GM21381 (cell line): ENCODE results near the gene TRIM31.

Source experiments
- ATAC-seq: cut with Tn5 transposase; IDR thresholded peaks from one replicate; pipeline ENCODE4 v1.9.1; 2021; ENCODE audit warnings: mild to moderate bottlenecking, moderate library complexity; ENCODE audit not compliant: unreplicated experiment

Gene TRIM31

GRCh38 chr6:30087876-30088275 is 25.0 kb downstream of the TRIM31 start:
- ATAC-seq = no peak

- ATAC-seq = no peak
Measured at GRCh38 chr6:30077218-30077617, 35.7 kb downstream of the TRIM31 start.

DNA sequence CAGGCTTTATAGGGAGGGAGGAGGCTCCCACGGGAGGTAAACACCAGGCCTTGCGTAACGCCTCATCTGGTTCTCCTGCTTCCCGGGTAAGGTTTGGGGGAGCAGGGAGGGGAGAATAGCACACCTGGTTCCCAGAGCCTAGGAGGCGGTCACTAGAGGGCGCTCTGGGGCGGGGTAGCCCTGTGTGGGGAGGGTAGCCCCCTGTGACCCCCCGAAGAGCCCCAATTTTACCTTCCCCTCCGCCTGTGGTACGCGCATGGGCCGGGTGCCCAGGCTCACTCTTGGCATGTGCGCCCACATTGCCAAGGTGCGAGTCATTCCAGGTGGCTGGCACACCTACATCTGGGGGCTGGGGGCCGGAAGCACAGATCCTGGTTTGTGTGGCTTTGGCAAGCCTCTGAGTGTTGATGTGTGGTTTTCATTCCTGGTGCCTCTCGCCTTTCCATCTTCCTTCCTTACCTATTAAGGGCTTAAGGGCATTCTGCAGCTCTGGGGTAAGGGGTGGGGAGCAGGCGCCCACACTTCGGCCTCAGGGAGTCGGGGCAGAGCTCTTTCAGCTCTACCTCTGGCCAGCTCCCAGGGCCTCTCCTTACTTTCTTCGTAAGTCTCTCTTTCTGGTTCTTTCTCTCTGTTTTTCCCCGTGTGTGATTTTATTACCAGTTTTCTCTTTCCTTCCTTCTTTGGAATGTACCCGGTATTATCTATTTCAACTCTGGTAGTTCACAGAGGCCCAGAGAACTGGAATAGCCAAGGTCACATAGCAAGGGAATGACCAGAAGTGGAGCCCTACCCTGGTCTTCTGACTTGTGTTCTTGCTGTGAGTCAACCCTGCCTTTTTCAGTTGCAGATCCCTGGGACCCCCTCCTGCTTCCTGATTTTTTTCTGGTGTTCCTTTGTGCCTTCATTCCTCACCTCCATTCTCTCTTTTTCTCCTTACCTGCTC is 36.8 kb downstream of the TRIM31 start:
- ATAC-seq = no peak

DNA sequence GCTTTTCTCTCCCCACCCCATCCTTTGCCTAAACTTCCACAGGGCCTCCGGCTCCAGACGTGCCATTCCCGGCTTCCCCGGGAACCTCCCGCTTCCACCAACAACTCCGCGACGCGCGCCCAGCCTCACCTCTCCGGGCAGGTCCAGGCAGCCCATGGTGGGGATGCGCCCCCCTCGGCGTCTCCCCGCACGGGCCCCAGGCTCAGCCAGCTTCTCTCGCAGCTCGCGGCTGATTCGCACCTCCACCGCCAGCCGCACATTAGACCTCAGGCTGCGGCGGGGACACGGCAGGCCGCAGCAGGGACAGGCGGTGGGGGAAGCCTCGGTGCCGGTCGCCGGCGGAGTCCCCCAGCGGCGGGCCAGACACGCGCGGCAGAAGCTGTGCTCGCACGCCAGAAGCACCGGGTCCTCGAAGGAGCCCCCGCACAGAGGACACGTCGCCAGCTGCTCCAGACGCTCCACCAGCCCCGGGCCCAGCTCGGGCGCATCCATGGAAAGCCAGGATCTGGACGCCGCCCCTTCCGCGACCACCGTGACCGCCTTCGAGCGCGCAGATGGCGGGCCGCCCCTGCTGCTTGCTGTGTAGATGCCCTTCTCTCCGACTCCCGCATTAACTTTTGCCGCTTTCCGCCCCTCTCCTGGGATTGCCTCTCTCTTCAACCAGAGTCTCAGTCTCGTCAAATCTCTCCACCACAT is 37.6 kb downstream of the TRIM31 start, which contains the start of gene RNF39:
TSS of gene RNF39 (minus strand) at position 676 of the 696 bp plus-strand sequence. CDS start at position 492, 184 bp downstream.
- no peak for ATAC-seq

GRCh38 chr6:30074331-30075093 is 38.4 kb downstream of the TRIM31 start:
- no peak for ATAC-seq

- ATAC-seq = no peak
Measured at GRCh38 chr6:30073489-30074235, 39.2 kb downstream of the TRIM31 start.

GRCh38 chr6:30071858-30072257 is 41.0 kb downstream of the TRIM31 start:
- ATAC-seq = no peak

DNA sequence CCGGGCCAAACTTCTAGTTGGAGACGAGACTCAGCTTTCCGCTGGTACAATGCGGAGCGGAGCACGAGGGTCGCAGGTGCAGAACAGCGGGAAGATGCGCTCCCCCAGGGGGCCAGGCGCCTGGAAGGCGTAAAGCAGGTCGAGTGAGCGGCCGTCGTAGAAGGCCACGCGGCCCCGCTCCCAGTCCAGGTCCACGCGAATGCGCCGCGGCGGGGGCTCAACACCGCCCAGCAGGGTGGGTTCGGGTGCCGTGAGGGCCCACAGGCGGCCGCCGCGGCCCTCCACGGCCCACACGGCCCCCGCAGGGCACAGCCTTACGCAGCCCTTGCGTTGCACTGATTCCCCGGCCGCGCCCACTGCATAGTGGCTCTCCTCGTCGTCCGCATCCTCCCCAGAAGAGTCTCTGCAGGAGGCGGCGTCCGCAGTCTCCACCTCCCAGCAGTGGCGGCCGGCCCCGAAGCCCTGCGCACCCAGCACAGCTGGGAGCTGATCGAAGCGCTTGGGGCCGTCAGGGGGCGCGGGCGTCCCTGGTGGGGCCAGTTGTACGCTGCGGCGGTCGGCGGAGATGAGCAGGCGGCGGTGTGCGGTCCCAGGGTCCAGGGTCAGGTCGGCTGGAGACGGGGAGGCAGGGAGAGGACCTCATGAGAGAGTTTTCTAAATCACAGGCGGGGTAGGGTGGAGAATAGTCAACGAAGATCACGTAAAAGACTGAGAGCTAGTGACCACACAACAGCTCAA is 41.6 kb downstream of the TRIM31 start:
- no peak for ATAC-seq

DNA sequence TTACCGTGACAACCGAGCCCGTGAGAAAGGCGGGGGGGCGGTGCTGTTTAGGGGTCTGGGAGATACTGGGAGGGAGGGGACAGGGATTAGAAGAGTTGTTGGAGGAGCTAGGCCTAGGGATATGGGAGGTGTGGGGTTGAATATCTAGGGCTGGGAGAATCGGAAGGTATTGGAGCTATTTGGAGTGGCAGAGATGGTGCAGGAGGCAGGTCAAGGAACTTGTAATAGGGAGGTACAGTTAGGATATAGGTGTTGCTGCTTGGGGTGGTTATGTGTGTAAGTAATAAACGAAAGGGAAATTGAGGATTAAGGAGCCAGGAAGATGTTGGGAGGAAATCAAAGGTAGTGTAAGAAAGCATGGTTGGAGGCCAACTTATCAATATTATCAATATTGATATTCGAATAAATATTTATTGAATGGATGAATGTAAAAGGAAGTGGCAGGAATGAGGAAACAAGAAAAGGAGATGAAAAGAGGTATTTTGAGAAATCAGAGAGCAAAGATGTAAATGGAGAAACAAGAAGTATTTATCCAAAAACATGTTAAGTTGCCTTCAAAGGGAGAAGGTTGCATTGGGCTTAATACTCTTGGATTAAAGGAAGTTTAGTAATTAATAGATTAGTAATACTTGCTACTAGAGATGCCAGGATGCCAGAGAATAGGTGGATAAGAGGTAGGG is 45.3 kb downstream of the TRIM31 start:
- no peak for ATAC-seq

DNA sequence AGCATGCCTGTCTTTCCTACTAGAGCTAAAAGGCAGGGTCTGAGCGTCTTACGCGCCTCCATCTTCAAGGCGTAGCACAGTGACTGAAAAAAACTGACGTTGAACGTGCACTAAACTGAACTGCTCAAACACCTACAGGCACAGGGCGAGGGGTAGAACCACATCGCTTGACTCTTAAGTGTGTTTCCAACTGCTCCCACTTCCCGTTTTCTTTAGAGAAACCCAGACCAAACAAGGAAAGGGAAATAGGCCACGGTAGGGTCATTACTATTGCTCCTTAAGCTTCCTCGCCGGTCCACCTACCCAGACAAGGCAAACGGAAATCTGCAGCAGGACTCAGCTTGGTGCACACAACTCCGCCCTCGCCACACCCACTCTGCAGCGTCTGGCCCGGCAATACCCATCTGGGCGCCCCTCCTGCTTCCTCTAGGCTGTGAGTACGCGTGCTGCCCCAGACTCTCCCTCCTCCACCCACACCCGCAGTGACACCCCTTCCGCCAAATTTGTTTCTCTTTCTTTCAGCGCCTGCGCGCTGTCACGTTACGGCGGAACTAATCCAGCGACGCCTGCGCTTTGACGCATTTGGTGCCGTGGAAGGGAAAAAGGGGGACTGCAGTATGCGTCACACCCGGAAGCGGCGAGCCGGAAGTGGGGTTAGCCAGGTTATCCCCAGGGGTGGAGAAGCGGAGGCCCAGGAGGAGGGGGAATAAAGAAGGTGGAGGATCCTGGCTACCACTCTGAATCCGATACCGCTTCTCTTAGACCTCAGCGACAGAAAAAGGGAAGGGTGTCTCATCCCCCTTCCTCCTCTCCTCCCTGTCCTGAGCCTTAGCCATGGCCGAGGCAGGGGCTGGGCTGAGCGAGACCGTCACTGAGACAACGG is 46.1 kb downstream of the TRIM31 start, which contains the start of gene PPP1R11:
TSS of gene PPP1R11 (plus strand) at position 622 of the 883 bp plus-strand sequence. CDS start at position 835, 213 bp downstream.
- peak; percentile 97 for ATAC-seq

- no peak for ATAC-seq
Measured at GRCh38 chr6:30066082-30066481, 46.8 kb downstream of the TRIM31 start.

GRCh38 chr6:30063315-30063714 is 49.6 kb downstream of the TRIM31 start:
- no peak for ATAC-seq

DNA sequence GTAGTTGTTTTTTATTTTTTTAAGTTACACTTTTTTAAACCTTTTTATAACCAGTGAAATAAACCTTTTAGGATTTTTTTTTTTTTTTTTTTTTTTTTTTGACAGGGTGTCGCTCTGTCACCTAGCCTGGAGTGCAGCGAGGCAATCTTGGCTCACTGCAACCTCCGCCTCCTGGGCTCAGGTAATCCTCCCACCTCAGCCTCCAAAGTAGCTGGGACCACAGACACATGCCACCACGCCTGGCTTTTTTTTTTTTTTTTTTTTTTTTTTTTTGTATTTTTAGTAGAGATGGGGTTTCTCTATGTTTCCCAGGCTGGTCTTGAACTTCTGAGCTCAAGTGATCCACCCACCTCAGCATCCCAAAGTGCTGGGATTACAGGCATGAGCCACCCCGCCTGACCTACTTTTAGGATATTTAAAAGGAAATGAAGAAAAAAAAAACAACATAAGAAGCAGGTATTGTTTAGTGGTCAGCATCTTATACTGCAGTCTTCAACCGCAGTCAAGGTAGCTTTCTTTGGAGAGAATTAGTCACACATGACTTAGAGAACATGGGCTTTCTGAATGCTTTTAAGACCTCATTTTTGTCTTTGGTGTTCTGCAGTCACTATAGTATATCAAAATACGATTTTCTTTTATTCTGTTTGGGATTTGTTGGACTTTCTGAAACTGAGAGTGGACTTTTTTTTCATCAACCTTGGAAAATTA is 50.3 kb downstream of the TRIM31 start:
- ATAC-seq = no peak

GRCh38 chr6:30061858-30062458 is 50.9 kb downstream of the TRIM31 start:
- peak; percentile 22 for ATAC-seq

GRCh38 chr6:30061092-30061857 is 51.6 kb downstream of the TRIM31 start, which contains the start of gene POLR1H:
Gene POLR1H (plus strand): TSS chr6:30061265. CDS start chr6:30061525, 260 bp downstream.
- peak; percentile 84 for ATAC-seq

DNA sequence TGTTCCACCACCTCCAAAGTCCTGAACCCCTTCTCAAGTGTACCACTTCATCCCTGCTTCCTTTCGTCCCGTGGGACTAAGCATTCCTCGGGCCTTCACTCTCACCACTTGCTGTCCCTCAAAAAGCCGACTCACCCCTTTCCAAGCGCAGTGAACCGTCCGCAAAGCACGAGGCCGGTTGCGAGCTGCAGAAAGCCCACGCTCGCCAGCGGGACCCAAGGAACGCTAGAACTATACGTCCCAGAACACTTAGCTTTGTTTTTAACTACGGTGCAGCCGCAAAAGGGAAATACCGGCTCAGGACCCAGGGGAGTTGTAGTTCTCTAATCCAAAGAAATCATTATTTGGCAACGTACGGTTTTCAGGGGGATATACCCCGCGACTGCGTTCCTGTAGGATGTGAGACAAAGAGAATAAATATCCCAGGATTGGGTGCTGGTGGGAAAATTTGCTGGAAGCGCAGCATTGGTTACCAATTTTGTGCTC is 52.2 kb downstream of the TRIM31 start:
- ATAC-seq = no peak
